NOMO-1 treated with dmso at 0.1 percent for 144 hours (cell line): Measurements from ENCODE around the gene CISD2.
A peak's percentile ranks its signal among the peaks of the same experiment; 100 is the strongest.
"Not testable (repeated sequence)": the region's sequence is repeated elsewhere in the genome, so short reads cannot be mapped to it uniquely, and the experiment has no call there.

Experiments used
- DNase-seq: peaks from one replicate; lab custom pipeline; 2025; ENCODE audit not compliant: unreplicated experiment; lab: John Stamatoyannopoulos, UW

The CISD2 gene

GRCh38 chr4:102849579-102850104 is 19.1 kb upstream of the CISD2 start:
- DNase-seq = no peak

GRCh38 chr4:102850370-102850769 is 18.4 kb upstream of the CISD2 start:
- no peak for DNase-seq

- DNase-seq = no peak
Measured at GRCh38 chr4:102858828-102859464, 9.8 kb upstream of the CISD2 start.

- no peak for DNase-seq
Measured at GRCh38 chr4:102860611-102861324, 8.0 kb upstream of the CISD2 start.

GRCh38 chr4:102862016-102862415 is 6.8 kb upstream of the CISD2 start:
- DNase-seq = peak; percentile 57

- peak; percentile 18 for DNase-seq
Measured at GRCh38 chr4:102862747-102863146, 6.0 kb upstream of the CISD2 start.

GRCh38 chr4:102865327-102865726 is 3.5 kb upstream of the CISD2 start:
- not testable (repeated sequence) for DNase-seq

GRCh38 chr4:102867278-102868152 is 1.3 kb upstream of the CISD2 start:
- peak; percentile 11 for DNase-seq

- peak; percentile 79 for DNase-seq
Measured at GRCh38 chr4:102868153-102868780, 525 bp upstream of the CISD2 start.

GRCh38 chr4:102869569-102870197 is 891 bp downstream of the CISD2 start:
- DNase-seq = no peak

GRCh38 chr4:102871772-102872171 is 3.0 kb downstream of the CISD2 start:
- no peak for DNase-seq

GRCh38 chr4:102877477-102878106 is 8.8 kb downstream of the CISD2 start:
- not testable (repeated sequence) for DNase-seq

- DNase-seq = peak; percentile 7
Measured at GRCh38 chr4:102878349-102878748, 9.6 kb downstream of the CISD2 start.

GRCh38 chr4:102878901-102879300 is 10.1 kb downstream of the CISD2 start:
- DNase-seq = no peak

GRCh38 chr4:102881343-102881742 is 12.6 kb downstream of the CISD2 start:
- no peak for DNase-seq

- DNase-seq = no peak
Measured at GRCh38 chr4:102883278-102883677, 14.5 kb downstream of the CISD2 start.

- not testable (repeated sequence) for DNase-seq
Measured at GRCh38 chr4:102888570-102888969, 19.8 kb downstream of the CISD2 start.

GRCh38 chr4:102889866-102890265 is 21.1 kb downstream of the CISD2 start:
- not testable (repeated sequence) for DNase-seq

GRCh38 chr4:102896547-102896946 is 27.8 kb downstream of the CISD2 start:
- not testable (repeated sequence) for DNase-seq

GRCh38 chr4:102897610-102898009 is 28.8 kb downstream of the CISD2 start:
- not testable (repeated sequence) for DNase-seq
